ENCODE results near the gene UPK3B.
"Not testable (repeated sequence)": the region's sequence is repeated elsewhere in the genome, so short reads cannot be mapped to it uniquely, and the experiment has no call there.

The UPK3B gene

DNA sequence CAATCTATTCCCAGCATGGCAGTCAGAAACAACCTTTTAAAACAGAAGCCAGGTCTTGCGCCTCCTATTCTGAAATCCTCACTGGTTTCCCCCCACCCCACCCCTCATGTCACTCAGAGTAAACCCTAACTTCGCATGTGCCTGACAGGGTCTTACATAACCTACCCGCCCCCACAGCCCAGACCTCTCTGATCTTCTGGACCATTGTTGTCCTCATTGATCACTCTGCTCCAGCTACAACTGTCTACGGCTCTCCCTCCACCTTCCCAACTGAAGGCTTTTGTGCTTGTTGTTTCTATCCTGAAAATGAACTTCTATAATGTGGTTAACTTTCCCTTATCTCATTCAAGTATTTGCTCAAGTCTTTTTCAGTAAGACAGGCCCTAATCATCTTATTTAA, 49.8 kb downstream of the UPK3B start:
- H3K79me2 ChIP-seq (ENCODE audit: insufficient read depth, low read depth) = peaks cover 37% of the 10 kb centered on the region
- H3K9ac ChIP-seq; H3K36me3 ChIP-seq (ENCODE audit: insufficient read depth); H3K4me1 ChIP-seq (ENCODE audit: low read depth, poor library complexity, severe bottlenecking); H4K20me1 ChIP-seq (ENCODE audit: insufficient read depth); H3K4me2 ChIP-seq; H3K27ac ChIP-seq; H3K4me3 ChIP-seq (IDR thresholded peaks at IDR 0.05; ENCODE audit: insufficient read depth, low read depth, low read length); H3K27me3 ChIP-seq (ENCODE audit: insufficient read depth, low read depth); H2AFZ ChIP-seq (ENCODE audit: low read depth): not testable (repeated sequence)

DNA sequence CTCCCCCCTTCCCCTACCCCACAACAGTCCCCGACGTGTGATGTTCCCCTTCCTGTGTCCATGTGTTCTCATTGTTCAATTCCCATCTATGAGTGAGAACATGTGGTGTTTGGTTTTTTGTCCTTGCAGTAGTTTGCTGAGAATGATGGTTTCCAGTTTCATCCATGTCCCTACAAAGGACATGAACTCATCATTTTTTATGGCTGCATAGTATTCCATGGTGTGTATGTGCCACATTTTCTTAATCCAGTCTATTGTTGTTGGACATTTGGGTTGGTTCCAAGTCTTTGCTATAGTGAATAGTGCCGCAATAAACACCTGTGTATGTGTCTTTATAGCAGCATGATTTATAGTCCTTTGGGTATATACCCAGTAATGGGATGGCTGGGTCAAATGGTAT, 51.0 kb downstream of the UPK3B start:
- H4K20me1 ChIP-seq (ENCODE audit: insufficient read depth); H3K4me2 ChIP-seq; H3K36me3 ChIP-seq (ENCODE audit: insufficient read depth); H3K4me3 ChIP-seq (IDR thresholded peaks at IDR 0.05; ENCODE audit: insufficient read depth, low read depth, low read length); H2AFZ ChIP-seq (ENCODE audit: low read depth); H3K27me3 ChIP-seq (ENCODE audit: insufficient read depth, low read depth); H3K4me1 ChIP-seq (ENCODE audit: low read depth, poor library complexity, severe bottlenecking); H3K27ac ChIP-seq; H3K9ac ChIP-seq: not testable (repeated sequence)
- peaks cover 38% of the 10 kb centered on the region for H3K79me2 ChIP-seq (ENCODE audit: insufficient read depth, low read depth)

DNA sequence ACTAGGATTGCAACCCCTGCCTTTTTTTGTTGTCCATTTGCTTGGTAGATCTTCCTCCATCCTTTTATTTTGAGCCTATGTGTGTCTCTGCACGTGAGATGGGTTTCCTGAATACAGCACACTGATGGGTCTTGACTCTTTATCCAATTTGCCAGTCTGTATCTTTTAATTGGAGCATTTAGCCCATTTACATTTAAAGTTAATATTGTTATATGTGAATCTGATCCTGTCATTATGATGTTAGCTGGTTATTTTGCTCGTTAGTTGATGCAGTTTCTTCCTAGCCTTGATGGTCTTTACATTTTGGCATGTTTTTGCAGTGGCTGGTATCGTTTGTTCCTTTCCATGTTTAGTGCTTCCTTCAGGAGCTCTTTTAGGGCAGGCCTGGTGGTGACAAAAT, 54.6 kb downstream of the UPK3B start:
- not testable (repeated sequence) for H4K20me1 ChIP-seq (ENCODE audit: insufficient read depth); H3K27me3 ChIP-seq (ENCODE audit: insufficient read depth, low read depth); H3K27ac ChIP-seq; H3K4me1 ChIP-seq (ENCODE audit: low read depth, poor library complexity, severe bottlenecking); H3K4me2 ChIP-seq; H2AFZ ChIP-seq (ENCODE audit: low read depth); H3K9ac ChIP-seq; H3K36me3 ChIP-seq (ENCODE audit: insufficient read depth); H3K4me3 ChIP-seq (IDR thresholded peaks at IDR 0.05; ENCODE audit: insufficient read depth, low read depth, low read length)
- peaks cover 41% of the 10 kb centered on the region for H3K79me2 ChIP-seq (ENCODE audit: insufficient read depth, low read depth)

Data from KMS-11 (cell line).